ENCODE measurements around the gene PCDH18.
"Not testable (repeated sequence)": the region's sequence is repeated elsewhere in the genome, so short reads cannot be mapped to it uniquely, and the experiment has no call there.

Gene PCDH18

GRCh38 chr4:137495578-137495977, 36.7 kb downstream of the PCDH18 start:
- no peak for TF ChIP-seq CTCF (IDR thresholded peaks at IDR 0.05; ENCODE audit: insufficient read depth, low read depth, low read length, missing control alignments)
- H3K4me3 ChIP-seq (ENCODE audit: low read length): no peak overlapping the region
- peak; percentile 46 for DNase-seq (ENCODE audit: low read depth)

- DNase-seq (ENCODE audit: low read depth); H3K4me3 ChIP-seq (ENCODE audit: low read length): not testable (repeated sequence)
These were observed 48.9 kb downstream of the PCDH18 start for GRCh38 chr4:137483313-137483959.

GRCh38 chr4:137479657-137480056, 52.6 kb downstream of the PCDH18 start:
- not testable (repeated sequence) for H3K4me3 ChIP-seq (ENCODE audit: low read length); DNase-seq (ENCODE audit: low read depth)

GRCh38 chr4:137476345-137476744, 55.9 kb downstream of the PCDH18 start:
- no peak for DNase-seq (ENCODE audit: low read depth)
- H3K4me3 ChIP-seq (ENCODE audit: low read length): no peak overlapping the region
- TF ChIP-seq CTCF (IDR thresholded peaks at IDR 0.05; ENCODE audit: insufficient read depth, low read depth, low read length, missing control alignments): no peak

- no peak for TF ChIP-seq CTCF (IDR thresholded peaks at IDR 0.05; ENCODE audit: insufficient read depth, low read depth, low read length, missing control alignments)
- H3K4me3 ChIP-seq (ENCODE audit: low read length): no peak overlapping the region
- DNase-seq (ENCODE audit: low read depth): no peak
These were observed 57.5 kb downstream of the PCDH18 start for GRCh38 chr4:137474711-137475301.

- no peak overlapping the region for H3K4me3 ChIP-seq (ENCODE audit: low read length)
- no peak for TF ChIP-seq CTCF (IDR thresholded peaks at IDR 0.05; ENCODE audit: insufficient read depth, low read depth, low read length, missing control alignments)
- DNase-seq (ENCODE audit: low read depth): peak; percentile 64
These were observed 60.4 kb downstream of the PCDH18 start for GRCh38 chr4:137471895-137472294.

- no peak overlapping the region for H3K4me3 ChIP-seq (ENCODE audit: low read length)
- TF ChIP-seq CTCF (IDR thresholded peaks at IDR 0.05; ENCODE audit: insufficient read depth, low read depth, low read length, missing control alignments): no peak
These were observed 60.8 kb downstream of the PCDH18 start for GRCh38 chr4:137471461-137471860.

GRCh38 chr4:137470806-137471205, 61.5 kb downstream of the PCDH18 start:
- H3K4me3 ChIP-seq (ENCODE audit: low read length): no peak overlapping the region
- DNase-seq (ENCODE audit: low read depth): no peak
- no peak for TF ChIP-seq CTCF (IDR thresholded peaks at IDR 0.05; ENCODE audit: insufficient read depth, low read depth, low read length, missing control alignments)

More at GRCh38 chr4:137471461-137471860, 60.8 kb downstream of the PCDH18 start:
- peak; percentile 31 for DNase-seq (ENCODE audit: low read depth)

Measured in epithelial cell of esophagus (primary cell).